ENCODE data around the gene KDM1B. TPM values are rescaled to one million over a fixed set of nuclear protein-coding genes. Genes with fewer than 3 reads are reported as not detected.

The KDM1B gene
- total RNA-seq, 1 experiment from 2014 or later, result 25.0 TPM

DNA sequence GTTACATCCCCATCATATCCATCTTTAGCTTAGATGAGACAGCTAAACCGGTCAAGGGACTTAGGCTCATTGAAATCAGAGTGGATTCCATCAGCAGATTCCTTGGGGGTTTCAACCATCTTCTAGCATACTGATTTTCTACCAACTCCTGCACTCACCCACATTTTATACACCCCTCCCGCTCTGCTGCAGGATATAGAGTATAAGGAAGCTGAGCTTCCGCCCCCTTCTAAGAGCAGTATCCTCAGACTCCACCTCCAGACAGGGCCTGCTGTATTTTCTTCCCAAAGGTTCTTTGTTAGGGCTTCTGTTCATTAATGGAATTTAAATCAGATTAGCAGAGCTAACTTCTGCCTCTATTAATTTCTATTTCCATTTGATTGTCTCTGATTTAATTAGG is 22.9 kb upstream of the KDM1B start:
- H3K9me3 ChIP-seq (ENCODE audit: low read length), result no peaks in the 10 kb centered on the region
- H3K9ac ChIP-seq (ENCODE audit: low read length), result no peak overlapping the region
- TF ChIP-seq, protein P1, sequence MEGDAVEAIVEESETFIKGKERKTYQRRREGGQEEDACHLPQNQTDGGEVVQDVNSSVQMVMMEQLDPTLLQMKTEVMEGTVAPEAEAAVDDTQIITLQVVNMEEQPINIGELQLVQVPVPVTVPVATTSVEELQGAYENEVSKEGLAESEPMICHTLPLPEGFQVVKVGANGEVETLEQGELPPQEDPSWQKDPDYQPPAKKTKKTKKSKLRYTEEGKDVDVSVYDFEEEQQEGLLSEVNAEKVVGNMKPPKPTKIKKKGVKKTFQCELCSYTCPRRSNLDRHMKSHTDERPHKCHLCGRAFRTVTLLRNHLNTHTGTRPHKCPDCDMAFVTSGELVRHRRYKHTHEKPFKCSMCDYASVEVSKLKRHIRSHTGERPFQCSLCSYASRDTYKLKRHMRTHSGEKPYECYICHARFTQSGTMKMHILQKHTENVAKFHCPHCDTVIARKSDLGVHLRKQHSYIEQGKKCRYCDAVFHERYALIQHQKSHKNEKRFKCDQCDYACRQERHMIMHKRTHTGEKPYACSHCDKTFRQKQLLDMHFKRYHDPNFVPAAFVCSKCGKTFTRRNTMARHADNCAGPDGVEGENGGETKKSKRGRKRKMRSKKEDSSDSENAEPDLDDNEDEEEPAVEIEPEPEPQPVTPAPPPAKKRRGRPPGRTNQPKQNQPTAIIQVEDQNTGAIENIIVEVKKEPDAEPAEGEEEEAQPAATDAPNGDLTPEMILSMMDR (conservative IDR thresholded peaks at IDR 0.05; ENCODE audit: low read depth, low read length), result no peak
- TF ChIP-seq EZH2 (IDR thresholded peaks at IDR 0.05; ENCODE audit: low read length, unreplicated experiment) (no peak), EZH2phosphoT487 (IDR thresholded peaks at IDR 0.05; ENCODE audit: borderline replicate concordance, low read length) (no peak)
- H3F3A ChIP-seq (ENCODE audit: low read length, unreplicated experiment), result no peaks in the 10 kb centered on the region
- ChIA-PET POLR2A (ENCODE audit: unreplicated experiment) (no interaction called here), CTCF (no interaction called here)
- no peak overlapping the region for H2AFZ ChIP-seq (ENCODE audit: low read length)
- no peaks in the 10 kb centered on the region for H3K27me3 ChIP-seq (ENCODE audit: low read length)
- peaks cover 3% of the 10 kb centered on the region; the same call in 1 of the 2 replicates for H3K36me3 ChIP-seq (ENCODE audit: low read depth, low read length)
- H3K79me2 ChIP-seq (ENCODE audit: low read length), result no peaks in the 10 kb centered on the region
- intact Hi-C loops (cut with micrococcal nuclease), result no loop called here
- no peaks in the 10 kb centered on the region for H4K20me1 ChIP-seq (ENCODE audit: low read length)
- no peak overlapping the region for H3K4me2 ChIP-seq (ENCODE audit: low read length)
- no peaks in the 10 kb centered on the region for H3K9me2 ChIP-seq (replicated peaks; ENCODE audit: low read length)
- no peak overlapping the region for H3K27ac ChIP-seq (ENCODE audit: low read length)
- H3K4me1 ChIP-seq (ENCODE audit: insufficient read depth, low read length), result no peaks in the 10 kb centered on the region
- no peak for DNase-seq
- no peak for ATAC-seq
- no TSS peak for BruUV-seq (replicated peaks)
- no peak overlapping the region for H3K4me3 ChIP-seq (ENCODE audit: low read length)

DNA sequence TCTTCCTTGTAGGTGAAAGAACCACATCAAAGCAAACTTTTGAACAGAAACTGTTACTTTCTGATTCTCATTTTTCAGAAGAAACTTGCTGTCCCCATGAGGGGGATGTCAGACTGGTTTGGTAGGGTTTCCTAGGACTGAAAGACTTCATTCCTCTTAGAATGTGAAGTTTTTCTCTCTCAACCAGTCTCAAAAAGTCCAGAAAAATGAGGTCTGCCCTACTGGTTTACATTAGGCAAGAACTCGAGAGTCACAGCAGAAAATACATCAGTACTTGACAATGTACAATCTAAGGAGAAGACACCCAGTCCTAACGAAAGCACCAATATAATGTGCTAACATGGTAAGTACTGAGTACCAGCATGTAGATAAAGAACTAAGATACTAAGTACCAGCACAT is 20.1 kb upstream of the KDM1B start:
- Histone ChIP-seq H2AFZ (ENCODE audit: low read length) (no peak overlapping the region), H3K9me2 (replicated peaks; ENCODE audit: low read length) (no peaks in the 10 kb centered on the region), H4K20me1 (ENCODE audit: low read length) (no peaks in the 10 kb centered on the region), H3K9me3 (ENCODE audit: low read length) (no peaks in the 10 kb centered on the region), H3K4me2 (ENCODE audit: low read length) (no peak overlapping the region), H3K27me3 (ENCODE audit: low read length) (no peaks in the 10 kb centered on the region), H3K27ac (ENCODE audit: low read length) (no peak overlapping the region), H3K9ac (ENCODE audit: low read length) (no peak overlapping the region), H3K4me1 (ENCODE audit: insufficient read depth, low read length) (no peaks in the 10 kb centered on the region), H3K36me3 (ENCODE audit: low read depth, low read length) (peaks cover 14% of the 10 kb centered on the region; the same call in 1 of the 2 replicates), H3K79me2 (ENCODE audit: low read length) (no peaks in the 10 kb centered on the region), H3F3A (ENCODE audit: low read length, unreplicated experiment) (no peaks in the 10 kb centered on the region), H3K4me3 (ENCODE audit: low read length) (no peak overlapping the region)
- no peak for TF ChIP-seq EZH2 (IDR thresholded peaks at IDR 0.05; ENCODE audit: low read length, unreplicated experiment)
- TF ChIP-seq, protein P1 (conservative IDR thresholded peaks at IDR 0.05; ENCODE audit: low read depth, low read length), result no peak
- TF ChIP-seq EZH2phosphoT487 (IDR thresholded peaks at IDR 0.05; ENCODE audit: borderline replicate concordance, low read length), result no peak
- ATAC-seq, result no peak
- DNase-seq, result no peak
- BruUV-seq (replicated peaks), result no TSS peak
- ChIA-PET CTCF (no interaction called here), POLR2A (ENCODE audit: unreplicated experiment) (no interaction called here)
- intact Hi-C loops (cut with micrococcal nuclease), result no loop called here

DNA sequence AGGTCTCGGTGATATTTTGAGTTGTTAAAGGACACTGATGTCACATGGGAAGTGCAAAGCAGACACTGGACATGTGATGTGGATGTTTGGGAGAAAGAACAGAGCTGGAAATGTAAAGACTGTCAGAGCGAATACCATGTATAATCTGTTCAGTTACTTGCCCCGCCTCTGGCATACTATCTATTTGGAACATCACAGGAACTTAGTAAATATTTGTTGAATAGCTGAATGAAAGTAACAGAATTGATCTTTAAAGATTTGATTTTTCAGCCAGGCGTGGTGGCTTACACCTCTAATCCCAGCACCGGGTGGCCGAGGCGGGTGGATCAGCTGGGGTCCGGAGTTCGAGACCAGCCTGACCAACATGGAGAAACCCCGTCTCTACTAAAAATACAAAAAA is 19.0 kb upstream of the KDM1B start:
- BruUV-seq (replicated peaks), result no TSS peak
- POLR2A ChIA-PET (ENCODE audit: unreplicated experiment), result no interaction called here
- no peaks in the 10 kb centered on the region for H3K9me3 ChIP-seq (ENCODE audit: low read length)
- H3K4me2 ChIP-seq (ENCODE audit: low read length), result no peak overlapping the region
- intact Hi-C loops (cut with micrococcal nuclease), result no loop called here
- TF ChIP-seq, protein P1 (conservative IDR thresholded peaks at IDR 0.05; ENCODE audit: low read depth, low read length), result no peak
- TF ChIP-seq EZH2phosphoT487 (IDR thresholded peaks at IDR 0.05; ENCODE audit: borderline replicate concordance, low read length) (no peak), EZH2 (IDR thresholded peaks at IDR 0.05; ENCODE audit: low read length, unreplicated experiment) (no peak)
- H3K4me3 ChIP-seq (ENCODE audit: low read length), result no peak overlapping the region
- no peaks in the 10 kb centered on the region for H3K4me1 ChIP-seq (ENCODE audit: insufficient read depth, low read length)
- H2AFZ ChIP-seq (ENCODE audit: low read length), result no peak overlapping the region
- no peak overlapping the region for H3K9ac ChIP-seq (ENCODE audit: low read length)
- H3K27ac ChIP-seq (ENCODE audit: low read length), result no peak overlapping the region
- H3K27me3 ChIP-seq (ENCODE audit: low read length), result no peaks in the 10 kb centered on the region
- DNase-seq (no peak), ATAC-seq (no peak)
- no peaks in the 10 kb centered on the region for H4K20me1 ChIP-seq (ENCODE audit: low read length)
- no peaks in the 10 kb centered on the region for H3F3A ChIP-seq (ENCODE audit: low read length, unreplicated experiment)
- CTCF ChIA-PET, result no interaction called here
- H3K79me2 ChIP-seq (ENCODE audit: low read length), result no peaks in the 10 kb centered on the region
- no peaks in the 10 kb centered on the region for H3K9me2 ChIP-seq (replicated peaks; ENCODE audit: low read length)
- H3K36me3 ChIP-seq (ENCODE audit: low read depth, low read length), result peaks cover 14% of the 10 kb centered on the region; the same call in 1 of the 2 replicates
